GM12878 (cell line): ENCODE data around the gene CNNM2.

Experiments
- CTCF ChIP-seq, 3 experiments: IDR thresholded peaks in 2 of 3; conservative IDR thresholded peaks in 1 of 3; 2 replicates each; pipeline ENCODE4 v1.5.1; 2011; ENCODE audit warnings: low read depth in 3 of 3, low read length in 3 of 3, mild to moderate bottlenecking in 3 of 3, control low read depth in 2 of 3, moderate library complexity in 2 of 3, inconsistent platforms in 1 of 3, mixed read lengths in 1 of 3; ENCODE audit not compliant: control insufficient read depth in 2 of 3, insufficient read depth in 1 of 3; ENCODE audit errors: extremely low read depth in 1 of 3
- EED ChIP-seq: sonication (generic); IDR thresholded peaks from 2 replicates; pipeline ENCODE4 v1.6.1; 2016; ENCODE audit warnings: antibody characterized with exemption, low read depth
- ETV6 ChIP-seq, 2 experiments: fragments of 450-650 bp in 1 of 2; IDR thresholded peaks in 1 of 2; conservative IDR thresholded peaks in 1 of 2; 2 replicates each; pipeline ENCODE4 v1.6.1; 2014; ENCODE audit warnings: antibody characterized with exemption in 1 of 2, borderline replicate concordance in 1 of 2, low read depth in 1 of 2, mild to moderate bottlenecking in 1 of 2, moderate library complexity in 1 of 2
- NR2C1 ChIP-seq: fragments of 450-650 bp; IDR thresholded peaks from 2 replicates; pipeline ENCODE4 v1.6.1; 2017; ENCODE audit warnings: antibody characterized with exemption, mild to moderate bottlenecking, moderate library complexity
- NRF1 ChIP-seq: conservative IDR thresholded peaks from 2 replicates; pipeline ENCODE4 v1.6.1; 2011; ENCODE audit warnings: mild to moderate bottlenecking, low read depth, low read length, improper control_type of control experiment
- POLR2AphosphoS2 ChIP-seq: IDR thresholded peaks from 2 replicates; pipeline ENCODE4 v1.6.1; 2011; ENCODE audit warnings: low read depth, mild to moderate bottlenecking, low read length, improper control_type of control experiment, moderate library complexity
- RAD21 ChIP-seq: IDR thresholded peaks from 2 replicates; pipeline ENCODE4 v1.6.1; 2011; ENCODE audit warnings: mild to moderate bottlenecking, low read depth, low read length, moderate library complexity; ENCODE audit not compliant: insufficient read depth
- TF ChIP-seq, protein P1 (sequence below): IDR thresholded peaks from 2 replicates; pipeline ENCODE4 v1.6.1; 2012; ENCODE audit warnings: low read length, inconsistent platforms

DNA sequence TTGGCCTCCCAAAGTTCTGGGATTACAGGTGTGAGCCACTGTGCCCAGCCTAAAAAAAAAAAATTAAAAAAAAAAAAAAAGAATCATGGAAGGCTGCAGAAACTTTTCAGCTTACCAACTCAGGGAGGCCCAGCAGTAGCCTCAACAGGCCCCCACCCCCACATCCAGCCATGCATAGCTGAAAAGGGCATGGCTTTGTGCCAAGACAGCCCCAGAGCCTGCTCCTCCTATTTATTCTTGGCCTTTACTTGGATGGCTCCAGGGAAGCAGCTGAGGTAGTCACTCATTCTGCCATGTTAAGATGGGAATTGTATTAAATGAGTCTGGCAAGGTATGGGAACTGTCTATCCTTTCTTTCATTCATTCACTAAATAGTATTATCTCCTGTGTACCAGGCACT is 13.7 kb upstream of the CNNM2 start:
- no peak for TF ChIP-seq CTCF (IDR thresholded peaks at IDR 0.05 in 2 of 3, conservative IDR thresholded peaks at IDR 0.05 in 1 of 3; ENCODE audit: control insufficient read depth in 2 of 3, extremely low read depth in 1 of 3, insufficient read depth in 1 of 3, low read depth in 3 of 3, low read length in 3 of 3)
- no peak for TF ChIP-seq POLR2AphosphoS2
- TF ChIP-seq EED = no peak
- TF ChIP-seq NR2C1 = no peak
- TF ChIP-seq, protein P1, sequence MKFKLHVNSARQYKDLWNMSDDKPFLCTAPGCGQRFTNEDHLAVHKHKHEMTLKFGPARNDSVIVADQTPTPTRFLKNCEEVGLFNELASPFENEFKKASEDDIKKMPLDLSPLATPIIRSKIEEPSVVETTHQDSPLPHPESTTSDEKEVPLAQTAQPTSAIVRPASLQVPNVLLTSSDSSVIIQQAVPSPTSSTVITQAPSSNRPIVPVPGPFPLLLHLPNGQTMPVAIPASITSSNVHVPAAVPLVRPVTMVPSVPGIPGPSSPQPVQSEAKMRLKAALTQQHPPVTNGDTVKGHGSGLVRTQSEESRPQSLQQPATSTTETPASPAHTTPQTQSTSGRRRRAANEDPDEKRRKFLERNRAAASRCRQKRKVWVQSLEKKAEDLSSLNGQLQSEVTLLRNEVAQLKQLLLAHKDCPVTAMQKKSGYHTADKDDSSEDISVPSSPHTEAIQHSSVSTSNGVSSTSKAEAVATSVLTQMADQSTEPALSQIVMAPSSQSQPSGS = no peak
- TF ChIP-seq ETV6 (conservative IDR thresholded peaks at IDR 0.05 in 1 of 2, IDR thresholded peaks at IDR 0.05 in 1 of 2; ENCODE audit: borderline replicate concordance in 1 of 2, low read depth in 1 of 2) = no peak
- no peak for TF ChIP-seq RAD21
- no peak for TF ChIP-seq NRF1
